ENCODE data around the gene SBK3. TPM values are rescaled to one million over a fixed set of nuclear protein-coding genes. Genes with fewer than 3 reads are reported as not detected.

SBK3 gene
- total RNA-seq, 2 experiments from 2014 or later = 0.34 TPM; not detected in 1

- H2AFZ ChIP-seq (ENCODE audit: low read length) = no peak overlapping the region
- H3K9me3 ChIP-seq (ENCODE audit: low read length) = no peaks in the 10 kb centered on the region
- POLR2A ChIA-PET = no interaction called here
- TF ChIP-seq EZH2phosphoT487 (IDR thresholded peaks at IDR 0.05; ENCODE audit: borderline replicate concordance, low read depth, low read length) = no peak
- TF ChIP-seq CTCF (conservative IDR thresholded peaks at IDR 0.05; ENCODE audit: low read length) = no peak
- no peaks in the 10 kb centered on the region for H4K20me1 ChIP-seq (ENCODE audit: insufficient read depth, low read length)
- CTCF ChIA-PET (ENCODE audit: unreplicated experiment) = no interaction called here
- H3K4me3 ChIP-seq (ENCODE audit: low read depth, low read length, poor library complexity, severe bottlenecking) = no peak overlapping the region
- H3K79me2 ChIP-seq (ENCODE audit: insufficient read depth, low read depth, low read length) = no peaks in the 10 kb centered on the region
- H3K36me3 ChIP-seq (ENCODE audit: insufficient read depth, low read length) = no peaks in the 10 kb centered on the region
- intact Hi-C loops (cut with micrococcal nuclease; ENCODE audit: unreplicated experiment) = no loop called here
- H3K9me2 ChIP-seq (ENCODE audit: insufficient read depth, low read length) = no peaks in the 10 kb centered on the region
- DNase-seq (ENCODE audit: low spot score) = no peak
- no peak overlapping the region for H3K4me2 ChIP-seq (ENCODE audit: low read length)
- H3K4me1 ChIP-seq (ENCODE audit: insufficient read depth, low read length, poor library complexity, severe bottlenecking) = no peaks in the 10 kb centered on the region
- no peak overlapping the region for H3K27ac ChIP-seq (ENCODE audit: low read depth, low read length, poor library complexity, severe bottlenecking)
- no TSS peak for BruUV-seq (replicated peaks)
Observed at GRCh38 chr19:55494172-55494761, 51.1 kb downstream of the SBK3 start.

DNA sequence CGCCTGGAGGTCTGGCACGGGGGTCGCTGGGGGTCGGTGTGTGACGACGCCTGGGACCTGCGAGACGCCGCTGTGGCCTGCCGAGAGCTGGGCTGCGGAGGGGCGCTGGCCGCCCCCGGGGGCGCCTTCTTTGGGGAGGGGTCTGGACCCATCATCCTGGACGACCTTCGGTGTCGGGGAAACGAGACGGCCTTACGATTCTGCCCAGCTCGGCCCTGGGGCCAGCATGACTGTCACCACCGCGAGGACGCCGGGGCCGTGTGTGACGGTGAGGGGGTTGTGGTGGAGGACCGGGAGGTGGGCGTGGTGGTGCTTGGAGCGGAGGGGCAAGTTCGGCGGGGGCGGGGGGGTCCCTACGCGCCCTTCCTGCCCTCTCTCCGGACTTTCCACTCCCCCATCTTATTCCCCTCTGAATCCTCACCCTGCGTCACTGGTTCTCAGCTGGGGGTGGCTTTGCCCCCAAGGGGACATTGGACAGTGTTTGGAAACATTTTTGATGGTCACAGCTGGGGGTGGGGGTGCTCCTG, 51.6 kb downstream of the SBK3 start:
- no peaks in the 10 kb centered on the region for H3K9me2 ChIP-seq (ENCODE audit: insufficient read depth, low read length)
- no TSS peak for BruUV-seq (replicated peaks)

More for the DNA sequence above, 51.6 kb downstream of the SBK3 start:
- Histone ChIP-seq H2AFZ (ENCODE audit: low read length) (no peak overlapping the region), H3K4me2 (ENCODE audit: low read length) (no peak overlapping the region), H3K27ac (ENCODE audit: low read depth, low read length, poor library complexity, severe bottlenecking) (no peak overlapping the region), H3K79me2 (ENCODE audit: insufficient read depth, low read depth, low read length) (no peaks in the 10 kb centered on the region), H3K9me3 (ENCODE audit: low read length) (no peaks in the 10 kb centered on the region), H3K36me3 (ENCODE audit: insufficient read depth, low read length) (no peaks in the 10 kb centered on the region), H3K4me1 (ENCODE audit: insufficient read depth, low read length, poor library complexity, severe bottlenecking) (no peaks in the 10 kb centered on the region), H3K4me3 (ENCODE audit: low read depth, low read length, poor library complexity, severe bottlenecking) (no peak overlapping the region), H4K20me1 (ENCODE audit: insufficient read depth, low read length) (no peaks in the 10 kb centered on the region)
- ChIA-PET CTCF (ENCODE audit: unreplicated experiment) (no interaction called here), POLR2A (no interaction called here)
- intact Hi-C loops (cut with micrococcal nuclease; ENCODE audit: unreplicated experiment) = no loop called here
- no peak for TF ChIP-seq CTCF (conservative IDR thresholded peaks at IDR 0.05; ENCODE audit: low read length)
- TF ChIP-seq EZH2phosphoT487 (IDR thresholded peaks at IDR 0.05; ENCODE audit: borderline replicate concordance, low read depth, low read length) = no peak
- no peak for DNase-seq (ENCODE audit: low spot score)
